Trophoblast cell (in vitro differentiated cells and primary cell): ENCODE results near the gene PDGFA.

Experiments
- DNase-seq, 2 donors: peaks; one replicate each; pipeline ENCODE4 v3.0.0-alpha.2; 2016
- H2AFZ ChIP-seq: 2 replicates; pipeline ENCODE4 v1.6.1; 2013; ENCODE audit warnings: low read length, moderate library complexity, mild to moderate bottlenecking; ENCODE audit not compliant: insufficient read depth, poor library complexity
- H2AK5ac ChIP-seq: 2 replicates; pipeline ENCODE4 v1.6.1; 2013; ENCODE audit warnings: mild to moderate bottlenecking, low read length
- H2BK120ac ChIP-seq: 2 replicates; pipeline ENCODE4 v1.6.1; 2013; ENCODE audit warnings: low read length, mild to moderate bottlenecking, moderate library complexity; ENCODE audit not compliant: insufficient read depth, poor library complexity
- H2BK12ac ChIP-seq: 2 replicates; pipeline ENCODE4 v1.6.1; 2013; ENCODE audit warnings: mild to moderate bottlenecking, low read length, moderate library complexity
- H2BK5ac ChIP-seq: 2 replicates; pipeline ENCODE4 v1.6.1; 2013; ENCODE audit warnings: low read length, low read depth, moderate library complexity, mild to moderate bottlenecking; ENCODE audit not compliant: poor library complexity
- H3K14ac ChIP-seq: 2 replicates; pipeline ENCODE4 v1.6.1; 2013; ENCODE audit warnings: mild to moderate bottlenecking, low read length
- H3K18ac ChIP-seq: 2 replicates; pipeline ENCODE4 v1.6.1; 2013; ENCODE audit warnings: mild to moderate bottlenecking, low read length
- H3K23ac ChIP-seq: 2 replicates; pipeline ENCODE4 v1.6.1; 2013; ENCODE audit warnings: low read length
- H3K27ac ChIP-seq: 2 replicates; pipeline ENCODE4 v1.5.1; 2013; ENCODE audit warnings: low read depth, mild to moderate bottlenecking, inconsistent platforms, low read length, moderate library complexity
- H3K27me3 ChIP-seq: 2 replicates; pipeline ENCODE4 v1.6.1; 2013; ENCODE audit warnings: inconsistent platforms, mild to moderate bottlenecking, low read length, moderate library complexity; ENCODE audit not compliant: insufficient read depth
- H3K36me3 ChIP-seq, 2 experiments: 1 replicate in 1 of 2; 2 replicates in 1 of 2; pipeline ENCODE4 v1.6.1; 2013; ENCODE audit warnings: low read length in 2 of 2, mild to moderate bottlenecking in 2 of 2, moderate library complexity in 1 of 2; ENCODE audit not compliant: insufficient read depth in 2 of 2, control insufficient read depth in 1 of 2
- H3K4ac ChIP-seq: 2 replicates; pipeline ENCODE4 v1.6.1; 2013; ENCODE audit warnings: low read depth, mild to moderate bottlenecking, low read length, moderate library complexity
- H3K4me1 ChIP-seq, 2 experiments: 1 replicate in 1 of 2; 2 replicates in 1 of 2; pipeline ENCODE4 v1.6.1; 2013; ENCODE audit warnings: low read length in 2 of 2, mild to moderate bottlenecking in 2 of 2, moderate library complexity in 1 of 2; ENCODE audit not compliant: insufficient read depth in 2 of 2, control insufficient read depth in 1 of 2
- H3K4me2 ChIP-seq: 2 replicates; pipeline ENCODE4 v1.6.1; 2013; ENCODE audit warnings: inconsistent platforms, mild to moderate bottlenecking, low read length, moderate library complexity
- H3K4me3 ChIP-seq: 2 replicates; pipeline ENCODE4 v1.5.1; 2013; ENCODE audit warnings: mild to moderate bottlenecking, low read depth, low read length, inconsistent platforms
- H3K79me1 ChIP-seq: one replicate; pipeline ENCODE4 v1.6.1; 2013; ENCODE audit warnings: low read length
- H3K79me2 ChIP-seq: 2 replicates; pipeline ENCODE4 v1.6.1; 2013; ENCODE audit warnings: low read length, mild to moderate bottlenecking; ENCODE audit not compliant: control insufficient read depth, insufficient read depth, poor library complexity
- H3K9ac ChIP-seq: 2 replicates; pipeline ENCODE4 v1.6.1; 2013; ENCODE audit warnings: mild to moderate bottlenecking, low read length
- H3K9me3 ChIP-seq: 2 replicates; pipeline ENCODE4 v1.6.1; 2013; ENCODE audit warnings: low read depth, mild to moderate bottlenecking, control low read depth, inconsistent platforms, low read length; ENCODE audit not compliant: insufficient read depth
- H4K12ac ChIP-seq: 2 replicates; pipeline ENCODE4 v1.6.1; 2013; ENCODE audit warnings: low read depth, mild to moderate bottlenecking, low read length, moderate library complexity
- H4K8ac ChIP-seq: 2 replicates; pipeline ENCODE4 v1.6.1; 2013; ENCODE audit warnings: low read depth, mild to moderate bottlenecking, low read length, moderate library complexity
- H4K91ac ChIP-seq: one replicate; pipeline ENCODE4 v1.6.1; 2013; ENCODE audit warnings: low read depth, mild to moderate bottlenecking, low read length, moderate library complexity
- WGBS: extraction: QIAGEN DNeasy Blood & Tissue Kit; methylation state at CpG from one replicate; pipeline ENCODE4 v1.1.7; 2013; ENCODE audit warnings: missing lambda C conversion rate; ENCODE audit not compliant: insufficient read length, insufficient coverage; ENCODE audit errors: extremely low coverage; 5-methylcytosine and 5-hydroxymethylcytosine counted together

The PDGFA gene

GRCh38 chr7:503575-504111 lies 16.0 kb downstream of the PDGFA start:
- peak overlapping the region; percentile 5 for H4K8ac ChIP-seq
- H3K14ac ChIP-seq = no peak overlapping the region
- no peak overlapping the region for H3K27ac ChIP-seq
- H4K91ac ChIP-seq = peak overlapping the region; percentile 37
- peak overlapping the region; percentile 19 for H3K18ac ChIP-seq
- H3K4me3 ChIP-seq = no peak overlapping the region
- peaks cover 7% of the 10 kb centered on the region for H3K9me3 ChIP-seq
- H3K9ac ChIP-seq = no peak overlapping the region
- no peak overlapping the region for H2AFZ ChIP-seq
- H3K4ac ChIP-seq = no peak overlapping the region
- H2BK120ac ChIP-seq = no peak overlapping the region
- no peak overlapping the region for H4K12ac ChIP-seq
- no CpG with 5 or more reads among the region's 20 CpGs for WGBS
- peak; percentile 48 to 49 for DNase-seq
- no peak overlapping the region for H3K23ac ChIP-seq
- H2AK5ac ChIP-seq = no peak overlapping the region
- no peak overlapping the region for H2BK5ac ChIP-seq
- H3K27me3 ChIP-seq = no peaks in the 10 kb centered on the region
- no peak overlapping the region for H2BK12ac ChIP-seq
- peaks cover 15 to 18% of the 10 kb centered on the region in 2 experiments for H3K4me1 ChIP-seq
- H3K79me1 ChIP-seq = peaks cover 7% of the 10 kb centered on the region
- no peaks in the 10 kb centered on the region for H3K79me2 ChIP-seq
- peak overlapping the region; percentile 7 for H3K4me2 ChIP-seq
- peaks cover 21 to 30% of the 10 kb centered on the region in 2 experiments for H3K36me3 ChIP-seq

- Histone ChIP-seq H3K9me3 (peaks cover 7% of the 10 kb centered on the region), H3K9ac (no peak overlapping the region), H3K4me1 (peaks cover 15 to 18% of the 10 kb centered on the region in 2 experiments), H2AFZ (no peak overlapping the region), H3K4me2 (no peak overlapping the region), H3K79me1 (peaks cover 7% of the 10 kb centered on the region), H3K79me2 (no peaks in the 10 kb centered on the region), H3K14ac (peak overlapping the region; percentile 22), H3K4ac (no peak overlapping the region), H3K36me3 (peaks cover 26 to 35% of the 10 kb centered on the region in 2 experiments), H2BK5ac (no peak overlapping the region), H4K8ac (no peak overlapping the region), H3K27ac (no peak overlapping the region), H3K4me3 (no peak overlapping the region), H2BK120ac (no peak overlapping the region), H3K23ac (no peak overlapping the region), H2AK5ac (peak overlapping the region; percentile 50), H4K91ac (no peak overlapping the region), H3K27me3 (no peaks in the 10 kb centered on the region), H4K12ac (no peak overlapping the region), H2BK12ac (peak overlapping the region; percentile 28), H3K18ac (no peak overlapping the region)
- no peak for DNase-seq
- no CpG with 5 or more reads among the region's 13 CpGs for WGBS
These were observed 17.4 kb downstream of the PDGFA start for GRCh38 chr7:502296-502695.

- no peak overlapping the region for H3K4me2 ChIP-seq
- WGBS = no CpG with 5 or more reads among the region's 7 CpGs
- no peak overlapping the region for H2BK120ac ChIP-seq
- H4K91ac ChIP-seq = no peak overlapping the region
- no peak overlapping the region for H3K4me3 ChIP-seq
- no peak overlapping the region for H2BK5ac ChIP-seq
- no peak overlapping the region for H3K4ac ChIP-seq
- H3K79me2 ChIP-seq = no peaks in the 10 kb centered on the region
- no peak overlapping the region for H3K27ac ChIP-seq
- no peak overlapping the region for H4K12ac ChIP-seq
- H2AFZ ChIP-seq = no peak overlapping the region
- no peak overlapping the region for H3K23ac ChIP-seq
- peaks cover 32 to 36% of the 10 kb centered on the region in 2 experiments for H3K36me3 ChIP-seq
- H3K4me1 ChIP-seq = peaks cover 15 to 18% of the 10 kb centered on the region in 2 experiments
- H3K79me1 ChIP-seq = peaks cover 7% of the 10 kb centered on the region
- H3K18ac ChIP-seq = no peak overlapping the region
- no peak overlapping the region for H3K14ac ChIP-seq
- H2BK12ac ChIP-seq = no peak overlapping the region
- no peaks in the 10 kb centered on the region for H3K27me3 ChIP-seq
- H4K8ac ChIP-seq = no peak overlapping the region
- no peak for DNase-seq
- no peak overlapping the region for H2AK5ac ChIP-seq
- H3K9ac ChIP-seq = no peak overlapping the region
- peaks cover 7% of the 10 kb centered on the region for H3K9me3 ChIP-seq
These were observed 18.1 kb downstream of the PDGFA start for GRCh38 chr7:501526-501925.

GRCh38 chr7:500521-501420 lies 18.9 kb downstream of the PDGFA start:
- no peak overlapping the region for H3K23ac ChIP-seq
- no peak overlapping the region for H4K8ac ChIP-seq
- H3K4me3 ChIP-seq = no peak overlapping the region
- H3K4me2 ChIP-seq = no peak overlapping the region
- H3K18ac ChIP-seq = no peak overlapping the region
- H4K12ac ChIP-seq = no peak overlapping the region
- no peak overlapping the region for H2BK120ac ChIP-seq
- H3K36me3 ChIP-seq = peaks cover 32 to 36% of the 10 kb centered on the region in 2 experiments
- peaks cover 5% of the 10 kb centered on the region for H3K9me3 ChIP-seq
- H4K91ac ChIP-seq = no peak overlapping the region
- no peak overlapping the region for H3K27ac ChIP-seq
- no peaks in the 10 kb centered on the region for H3K79me2 ChIP-seq
- no peak overlapping the region for H2BK5ac ChIP-seq
- H3K4ac ChIP-seq = no peak overlapping the region
- no peak overlapping the region for H3K9ac ChIP-seq
- H2AFZ ChIP-seq = no peak overlapping the region
- no peaks in the 10 kb centered on the region for H3K27me3 ChIP-seq
- H2BK12ac ChIP-seq = no peak overlapping the region
- H2AK5ac ChIP-seq = no peak overlapping the region
- no peak overlapping the region for H3K14ac ChIP-seq
- no peak for DNase-seq
- peaks cover 7% of the 10 kb centered on the region for H3K79me1 ChIP-seq
- no CpG with 5 or more reads among the region's 35 CpGs for WGBS
- H3K4me1 ChIP-seq = peaks cover 15 to 18% of the 10 kb centered on the region in 2 experiments
